SK-N-SH treated with all-trans-retinoic acid at 6 μM for 48 hours (cell line): ENCODE data around the gene RYR1.

Experiments used
- ARNTL ChIP-seq: fragments of 450-650 bp; formaldehyde crosslinking; IDR thresholded peaks from 2 replicates; pipeline ENCODE4 v1.5.0; 2020; ENCODE audit warnings: low read depth, mild to moderate bottlenecking, moderate library complexity, borderline replicate concordance
- GLIS3 ChIP-seq: fragments of 250-450 bp; sonication (Bioruptor Pico); IDR thresholded peaks from 2 replicates; pipeline ENCODE4 v1.5.0; 2020; ENCODE audit warnings: mild to moderate bottlenecking, moderate library complexity
- OSR1 ChIP-seq: fragments of 250-450 bp; sonication (Bioruptor Pico); IDR thresholded peaks from 2 replicates; pipeline ENCODE4 v1.8.0; 2022; ENCODE audit warnings: moderate library complexity, mild to moderate bottlenecking, inconsistent platforms
- ZNF565 ChIP-seq: fragments of 450-650 bp; formaldehyde crosslinking; conservative IDR thresholded peaks from 2 replicates; pipeline ENCODE4 v1.5.0; 2020; ENCODE audit warnings: low read depth, mild to moderate bottlenecking, moderate library complexity
- TF ChIP-seq, protein P1 (sequence below): fragments of 250-450 bp; sonication (Bioruptor Pico); IDR thresholded peaks from 2 replicates; pipeline ENCODE4 v1.5.1; 2020; ENCODE audit warnings: low read depth, mild to moderate bottlenecking, moderate library complexity

DNA sequence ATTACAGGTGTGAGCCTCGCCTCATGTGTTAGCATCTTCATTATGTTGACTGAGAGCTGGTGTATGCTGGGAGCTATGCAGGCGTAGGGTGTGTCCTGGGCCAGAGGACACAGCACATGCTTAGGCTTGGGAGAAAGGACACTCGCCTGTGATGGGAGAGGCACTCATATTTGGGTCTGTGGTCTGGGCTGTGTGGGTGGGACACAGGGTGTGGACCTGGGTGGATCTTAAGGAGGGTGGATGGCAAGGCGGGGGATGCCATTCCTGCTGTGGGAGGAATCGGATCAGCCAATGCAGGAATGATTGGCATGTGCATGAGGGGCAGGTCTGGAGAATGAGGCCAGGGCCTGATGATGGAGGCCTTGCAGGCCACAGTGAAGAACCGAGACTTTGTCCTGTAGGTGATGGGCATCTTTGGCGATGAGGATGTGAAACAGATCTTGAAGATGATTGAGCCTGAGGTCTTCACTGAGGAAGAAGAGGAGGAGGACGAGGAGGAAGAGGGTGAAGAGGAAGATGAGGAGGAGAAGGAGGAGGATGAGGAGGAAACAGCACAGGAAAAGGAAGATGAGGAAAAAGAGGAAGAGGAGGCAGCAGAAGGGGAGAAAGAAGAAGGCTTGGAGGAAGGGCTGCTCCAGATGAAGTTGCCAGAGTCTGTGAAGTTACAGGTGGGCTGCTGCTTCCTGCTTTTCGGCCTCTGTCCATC is 55.4 kb downstream of the RYR1 start:
- no peak for TF ChIP-seq ZNF565 (CRISPR knock-in tag)
- TF ChIP-seq ARNTL = no peak
- TF ChIP-seq GLIS3 = no peak
- no peak for TF ChIP-seq OSR1 (CRISPR knock-in tag)
- TF ChIP-seq, protein P1, sequence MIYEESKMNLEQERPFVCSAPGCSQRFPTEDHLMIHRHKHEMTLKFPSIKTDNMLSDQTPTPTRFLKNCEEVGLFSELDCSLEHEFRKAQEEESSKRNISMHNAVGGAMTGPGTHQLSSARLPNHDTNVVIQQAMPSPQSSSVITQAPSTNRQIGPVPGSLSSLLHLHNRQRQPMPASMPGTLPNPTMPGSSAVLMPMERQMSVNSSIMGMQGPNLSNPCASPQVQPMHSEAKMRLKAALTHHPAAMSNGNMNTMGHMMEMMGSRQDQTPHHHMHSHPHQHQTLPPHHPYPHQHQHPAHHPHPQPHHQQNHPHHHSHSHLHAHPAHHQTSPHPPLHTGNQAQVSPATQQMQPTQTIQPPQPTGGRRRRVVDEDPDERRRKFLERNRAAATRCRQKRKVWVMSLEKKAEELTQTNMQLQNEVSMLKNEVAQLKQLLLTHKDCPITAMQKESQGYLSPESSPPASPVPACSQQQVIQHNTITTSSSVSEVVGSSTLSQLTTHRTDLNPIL (CRISPR knock-in tag) = no peak
